Right kidney (tissue), 1 donor: ENCODE measurements around the gene VSTM2B.

Experiments
- DNase-seq: peaks from one replicate; pipeline ENCODE4 v3.0.0-alpha.2; 2016

The VSTM2B gene

DNA sequence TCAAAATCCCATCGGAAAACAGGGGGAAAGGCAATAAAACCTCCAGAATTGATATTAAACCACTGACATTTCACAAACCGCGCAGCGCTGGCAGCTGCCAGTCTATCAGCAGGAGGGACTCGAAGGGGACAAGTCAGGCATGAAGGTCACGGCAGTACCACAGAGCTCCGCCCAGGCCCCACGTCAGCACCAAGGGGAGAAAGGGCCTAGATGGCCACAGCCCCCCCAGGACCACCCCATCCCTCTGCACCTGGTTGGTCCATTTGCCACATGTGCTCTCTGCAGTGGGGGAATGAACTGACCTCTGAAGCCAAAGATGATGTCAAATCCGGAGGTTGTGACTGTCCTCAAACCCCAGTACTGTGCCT, 9.5 kb upstream of the VSTM2B start:
- no peak for DNase-seq

DNA sequence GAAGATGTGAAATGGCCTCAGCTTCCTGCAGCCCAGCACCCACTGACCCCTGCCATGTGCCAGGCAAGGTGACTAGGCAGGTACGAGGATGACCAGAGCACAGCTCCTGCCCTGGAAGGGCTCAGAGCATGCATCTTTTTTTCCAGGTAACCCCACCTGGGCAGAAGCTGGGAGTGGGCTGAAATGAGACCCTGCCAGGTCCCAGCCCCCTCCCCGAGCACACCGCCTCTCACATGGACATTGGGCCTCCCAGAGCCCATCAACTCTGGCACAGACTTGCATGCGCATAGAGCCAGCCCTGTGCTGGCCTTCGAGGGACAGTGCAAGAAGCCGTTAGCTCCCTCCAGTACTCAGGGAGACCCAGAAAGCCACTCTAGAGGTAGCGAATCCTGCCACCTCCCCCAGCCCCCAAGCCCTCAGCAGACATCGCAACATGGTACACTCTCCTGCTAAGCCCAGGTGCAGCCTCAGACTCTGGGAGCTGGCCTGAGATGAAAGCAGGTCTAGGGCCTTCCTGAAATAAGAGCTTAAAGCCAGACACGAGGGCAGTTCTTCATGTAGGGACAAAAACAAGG, 8.9 kb upstream of the VSTM2B start:
- DNase-seq: no peak

DNA sequence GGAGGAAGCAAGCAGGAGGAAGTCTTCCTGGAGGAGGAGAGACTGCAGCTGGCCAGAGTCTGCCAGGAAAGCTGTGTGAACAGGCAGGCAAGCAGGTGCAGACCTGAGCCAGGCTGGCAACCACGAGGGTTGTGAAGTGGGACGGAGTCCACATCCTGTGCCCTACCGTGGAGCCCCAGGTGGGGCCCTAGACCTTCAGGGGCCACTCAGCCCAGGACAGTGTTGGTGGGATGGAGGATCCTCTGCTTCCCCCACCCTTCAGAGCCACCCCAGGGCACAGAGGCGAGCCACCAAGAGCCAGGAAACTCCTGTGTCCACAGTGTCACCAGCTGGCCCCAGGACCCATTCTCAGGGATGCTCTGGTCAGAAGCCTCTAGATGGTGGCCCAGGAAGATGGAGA, 8.4 kb upstream of the VSTM2B start:
- no peak for DNase-seq

DNA sequence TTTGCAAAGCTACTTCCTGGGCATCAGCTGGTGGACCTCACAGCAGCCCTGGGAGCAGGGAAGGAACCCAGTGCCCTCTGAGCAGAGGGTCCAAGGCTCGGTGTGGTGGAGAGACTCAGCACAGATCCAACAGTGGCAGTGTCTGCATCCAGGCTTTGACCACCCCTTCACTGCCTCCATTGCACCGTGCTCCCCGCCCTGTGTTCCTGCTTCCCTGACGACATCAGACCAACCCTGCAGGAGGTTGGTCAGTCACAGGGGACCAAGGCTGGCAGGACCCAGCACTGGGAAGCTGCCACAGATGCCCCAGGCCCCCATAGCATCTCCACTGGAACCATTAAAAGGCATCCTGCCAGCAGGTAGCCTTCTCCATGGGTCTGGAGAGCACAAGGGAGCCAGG, 7.8 kb upstream of the VSTM2B start:
- no peak for DNase-seq

DNA sequence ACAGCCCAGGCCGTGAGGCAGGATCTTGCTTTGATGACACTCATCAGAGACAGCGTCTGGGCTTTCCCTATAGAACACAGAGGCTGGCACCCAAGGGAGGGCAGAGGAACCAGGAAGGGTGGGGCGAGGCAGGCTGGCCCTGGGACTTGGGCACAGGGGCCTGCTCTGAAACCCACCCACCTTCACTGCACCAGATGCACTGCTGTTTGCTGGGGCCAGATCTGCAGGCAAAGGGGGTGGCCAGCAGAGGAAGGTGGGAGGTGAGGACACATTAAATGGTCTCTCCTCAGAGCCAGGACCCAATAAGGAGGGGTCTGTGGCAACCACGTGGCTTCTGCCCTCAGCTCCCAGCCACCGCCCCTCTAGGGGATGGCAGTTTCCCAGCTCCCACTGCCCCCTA, 6.6 kb upstream of the VSTM2B start:
- no peak for DNase-seq

DNA sequence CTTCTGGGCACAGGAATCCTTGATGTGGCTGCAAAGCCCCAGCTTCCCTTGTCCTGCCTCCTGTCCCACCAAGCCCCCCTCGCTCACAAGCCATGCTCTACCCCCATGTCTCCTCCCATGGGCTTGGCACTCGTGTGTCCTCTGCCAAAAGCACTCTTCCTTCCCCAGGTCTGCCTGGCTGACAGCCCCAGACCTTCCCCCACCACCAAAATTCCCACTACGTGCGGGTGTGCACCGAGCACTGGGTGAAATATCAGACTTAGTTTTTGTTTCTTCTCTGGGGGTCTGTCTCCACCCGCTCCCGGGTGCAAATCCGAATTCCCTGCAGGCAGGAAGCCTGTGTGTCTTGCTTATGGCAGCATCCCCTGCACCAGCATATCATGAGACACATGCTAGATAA, 5.9 kb upstream of the VSTM2B start:
- DNase-seq: no peak

DNA sequence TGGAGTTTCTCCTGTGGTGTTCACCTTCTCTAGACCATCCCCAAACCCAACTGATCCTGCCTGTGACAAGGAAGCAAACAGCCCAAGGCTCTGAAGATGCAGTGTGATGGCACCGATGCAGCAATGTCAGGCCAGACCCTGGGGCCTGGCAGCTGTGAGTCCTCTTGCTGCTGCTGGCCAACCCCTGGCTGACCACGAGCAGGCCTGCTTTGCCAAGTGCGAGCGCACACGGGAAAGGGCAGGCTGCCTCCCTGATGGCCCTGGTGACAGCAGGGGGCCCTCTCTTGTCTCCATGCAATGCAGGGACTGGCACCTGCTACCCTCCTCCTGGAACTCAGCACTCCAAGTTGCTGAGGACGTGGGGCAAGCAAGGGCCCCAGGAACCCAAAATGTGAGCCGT, 5.4 kb upstream of the VSTM2B start:
- DNase-seq: no peak

DNA sequence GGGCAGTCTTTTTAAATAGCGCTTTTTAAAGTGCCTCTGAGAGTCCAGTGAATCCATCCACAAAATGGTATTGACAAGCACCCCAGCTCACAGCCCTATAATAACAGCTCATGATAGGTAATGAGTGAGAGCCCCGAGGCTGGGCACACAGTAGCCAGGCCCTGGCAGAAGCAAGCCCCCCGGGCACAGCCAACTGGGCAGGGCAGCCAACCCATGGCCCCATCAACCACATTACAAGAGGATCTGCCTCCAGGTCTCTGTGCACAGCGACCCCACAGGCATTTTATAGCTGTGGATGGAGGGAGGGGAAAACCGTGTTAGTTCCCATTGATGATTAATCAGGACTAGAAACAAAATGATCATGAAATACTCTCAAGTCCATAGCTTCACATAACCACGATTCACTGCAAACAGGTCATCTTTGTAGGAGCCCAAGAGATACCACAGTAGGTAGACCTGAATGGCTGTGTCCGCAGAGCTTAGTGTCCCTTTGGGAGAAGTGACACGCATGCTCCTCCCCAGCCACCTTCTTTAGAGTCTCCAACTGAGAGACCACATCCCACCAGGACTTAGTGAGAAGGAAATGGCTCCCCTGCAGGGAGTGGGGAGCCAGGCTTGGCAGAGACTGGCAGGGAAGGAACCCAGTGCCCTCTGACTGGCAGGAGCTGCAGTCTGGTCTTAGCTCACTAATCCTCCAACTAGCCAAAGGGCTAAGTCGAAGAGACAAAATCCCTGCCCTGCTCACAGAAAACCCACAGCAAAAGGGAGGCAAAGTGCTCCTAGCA, 4.3 kb upstream of the VSTM2B start:
- DNase-seq: no peak

DNA sequence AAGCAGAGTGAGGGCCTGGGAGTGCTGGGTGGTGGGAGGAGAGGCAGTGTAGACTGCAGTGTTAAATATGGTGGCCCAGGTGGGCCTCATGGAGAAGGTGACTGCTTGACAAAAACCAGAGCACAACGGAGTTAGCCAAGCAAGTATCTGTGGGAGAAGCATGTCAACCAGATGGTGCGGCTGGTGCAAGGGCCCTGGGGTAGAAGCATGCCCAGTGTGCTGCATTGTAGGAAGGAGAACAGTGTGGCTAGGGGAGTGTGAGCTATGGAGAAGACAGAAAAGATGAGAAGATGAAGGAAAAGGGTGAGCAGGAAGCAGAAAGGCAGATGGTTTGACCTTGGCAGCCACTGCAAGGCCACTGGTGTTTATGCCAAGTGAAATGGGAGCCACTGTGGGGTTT, 2.2 kb upstream of the VSTM2B start:
- DNase-seq: no peak

DNA sequence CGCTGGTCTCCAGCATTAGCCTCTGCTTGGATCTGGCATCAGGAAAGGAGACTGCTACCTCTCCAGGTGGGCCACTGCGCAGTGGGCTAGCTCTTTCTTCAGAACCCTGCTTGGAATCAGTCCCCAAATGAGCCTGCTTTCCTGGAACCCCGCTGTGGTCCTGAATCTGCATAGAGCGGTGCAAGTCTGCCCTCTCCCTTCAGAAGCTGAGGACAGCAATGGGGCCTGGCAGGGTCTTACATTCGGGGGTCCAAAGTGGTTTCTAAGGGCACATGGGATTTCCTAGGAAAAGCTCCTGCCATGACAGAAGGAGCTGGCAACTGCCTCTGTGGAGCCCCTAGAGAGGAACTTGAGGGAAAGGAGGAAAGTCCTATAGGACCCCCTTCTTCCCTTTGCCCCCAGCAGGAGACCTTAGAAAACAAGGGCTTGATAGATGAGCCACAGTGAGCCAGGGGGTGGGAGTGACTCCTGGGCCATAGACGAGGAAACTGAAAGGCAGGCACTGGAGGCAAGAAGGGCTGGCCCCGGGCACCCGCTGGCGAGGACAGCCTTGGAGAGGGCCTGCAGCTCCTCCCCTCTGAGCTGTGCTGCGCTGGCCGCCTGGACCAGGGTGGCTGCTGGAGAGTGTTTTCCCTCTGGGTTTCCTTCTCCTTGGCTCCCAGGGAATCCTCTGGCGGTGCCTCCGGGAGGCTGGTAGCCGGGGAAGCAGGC, 1.4 kb upstream of the VSTM2B start:
- DNase-seq: no peak

DNA sequence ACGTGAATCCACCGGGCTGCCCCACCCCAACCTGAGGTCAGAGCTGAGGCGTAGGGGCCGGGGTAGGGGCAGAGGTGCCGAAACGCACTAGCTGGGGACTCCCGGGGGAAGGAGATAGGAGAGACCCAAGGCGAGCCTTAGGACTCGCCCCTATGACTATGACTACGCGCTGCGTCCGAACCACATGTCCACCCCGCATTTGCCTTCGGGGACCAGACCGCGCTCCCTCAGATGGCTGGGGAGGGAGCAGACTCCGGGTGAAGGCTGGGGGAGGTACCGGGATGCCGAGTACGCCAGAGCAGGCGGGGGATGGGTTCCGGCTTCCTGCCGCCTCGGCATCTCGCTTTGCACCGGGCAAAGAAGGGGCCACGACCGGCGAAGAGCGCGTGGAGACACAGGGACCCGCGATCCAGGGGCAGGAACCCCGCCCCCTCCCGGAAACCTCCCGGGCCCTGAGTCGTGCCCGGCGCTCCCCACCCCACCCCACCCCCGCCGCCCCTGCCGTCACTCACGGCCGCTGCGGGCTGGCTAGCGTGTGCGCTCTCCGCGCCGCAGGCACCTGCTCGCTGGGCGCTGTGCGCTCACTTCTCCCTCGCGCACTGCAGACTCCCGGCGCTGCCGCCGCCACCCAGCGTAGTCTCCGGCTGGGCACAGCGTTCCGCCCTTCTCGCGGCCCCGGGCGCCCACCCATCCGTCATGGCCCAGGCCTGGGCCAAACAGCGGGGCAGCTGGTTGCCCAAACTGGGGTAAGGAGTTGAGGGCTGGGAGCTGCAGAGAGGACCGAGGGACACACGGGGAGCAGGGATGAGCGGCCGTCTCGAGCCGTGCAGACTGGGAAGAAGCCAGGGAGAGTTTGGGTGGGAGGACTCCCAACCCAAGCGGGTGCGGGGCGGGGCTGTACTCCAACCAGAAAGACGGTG, 622 bp upstream of the VSTM2B start:
- peak; percentile 63 for DNase-seq

DNA sequence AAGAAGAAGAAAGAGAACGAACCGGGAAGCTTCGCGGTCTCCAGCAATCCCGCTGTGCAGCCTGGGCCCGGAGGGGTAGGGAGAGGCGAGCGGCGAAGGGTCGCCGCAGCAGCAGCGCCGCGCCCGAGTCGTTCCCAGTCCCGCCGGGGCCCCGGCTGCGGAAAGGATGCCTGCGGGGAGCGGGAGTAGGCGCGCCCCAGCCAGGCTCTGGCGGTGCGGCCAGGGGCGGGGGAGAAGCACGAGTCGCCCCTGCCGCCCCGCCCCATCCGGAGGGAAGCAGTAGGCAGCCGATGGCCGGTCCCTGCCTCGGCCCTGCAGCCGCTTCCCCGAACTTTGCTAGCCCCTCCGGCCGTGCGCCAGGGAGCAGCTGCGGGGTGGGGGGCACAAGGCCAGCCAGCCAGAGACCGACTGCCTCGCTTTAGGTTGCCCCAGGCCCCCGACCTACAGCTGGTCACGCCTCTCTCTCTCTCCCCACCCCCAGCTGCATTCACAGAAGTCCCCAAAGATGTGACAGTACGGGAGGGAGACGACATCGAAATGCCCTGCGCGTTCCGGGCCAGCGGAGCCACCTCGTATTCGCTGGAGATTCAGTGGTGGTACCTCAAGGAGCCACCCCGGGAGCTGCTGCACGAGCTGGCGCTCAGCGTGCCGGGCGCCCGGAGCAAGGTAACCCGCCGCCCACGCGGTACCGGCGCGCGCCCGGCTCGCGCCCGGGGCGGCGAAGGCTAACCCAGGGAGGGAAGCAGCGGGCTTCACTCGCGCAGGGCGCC, 1.1 kb downstream of the VSTM2B start:
- DNase-seq: peak; percentile 66

DNA sequence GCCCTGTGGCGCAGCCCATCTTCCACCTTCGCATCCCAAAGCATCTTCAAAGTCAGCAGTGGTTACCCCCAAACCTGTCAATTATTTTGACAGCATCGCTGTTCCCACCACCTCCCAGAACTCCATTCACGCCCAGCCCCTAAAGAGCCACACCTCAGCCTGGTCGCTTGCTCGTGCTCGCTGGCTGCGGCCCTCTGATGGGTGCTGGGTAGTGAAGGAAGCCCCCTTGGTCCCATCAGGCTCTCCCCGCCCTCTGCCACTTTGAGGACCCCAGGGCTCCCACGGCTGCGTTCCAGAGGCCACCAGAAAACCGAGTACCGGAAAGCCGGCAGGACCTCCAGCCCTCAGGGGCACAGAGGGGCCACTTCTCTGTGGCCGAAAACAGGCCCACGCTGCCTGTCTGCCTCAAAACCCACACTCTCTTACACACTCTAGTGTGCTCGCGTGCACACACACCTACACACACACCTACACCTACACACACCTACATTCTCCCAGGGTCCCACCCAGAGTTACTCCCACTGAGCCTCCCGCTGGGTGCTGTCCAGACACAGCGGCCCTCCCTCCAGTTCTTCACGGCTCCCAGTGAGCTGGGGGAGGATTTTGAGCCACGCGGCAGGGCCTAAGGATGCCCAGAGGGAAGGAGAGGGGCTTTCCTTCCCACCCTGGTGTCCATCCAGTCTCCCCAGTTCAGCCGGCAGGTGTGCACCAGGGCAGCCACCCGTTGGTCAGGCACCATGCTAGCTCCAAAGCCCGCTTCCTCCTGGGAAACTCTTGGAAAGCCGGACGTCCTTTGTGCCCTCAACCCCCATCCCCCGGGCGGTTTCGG, 1.9 kb downstream of the VSTM2B start:
- DNase-seq: no peak

DNA sequence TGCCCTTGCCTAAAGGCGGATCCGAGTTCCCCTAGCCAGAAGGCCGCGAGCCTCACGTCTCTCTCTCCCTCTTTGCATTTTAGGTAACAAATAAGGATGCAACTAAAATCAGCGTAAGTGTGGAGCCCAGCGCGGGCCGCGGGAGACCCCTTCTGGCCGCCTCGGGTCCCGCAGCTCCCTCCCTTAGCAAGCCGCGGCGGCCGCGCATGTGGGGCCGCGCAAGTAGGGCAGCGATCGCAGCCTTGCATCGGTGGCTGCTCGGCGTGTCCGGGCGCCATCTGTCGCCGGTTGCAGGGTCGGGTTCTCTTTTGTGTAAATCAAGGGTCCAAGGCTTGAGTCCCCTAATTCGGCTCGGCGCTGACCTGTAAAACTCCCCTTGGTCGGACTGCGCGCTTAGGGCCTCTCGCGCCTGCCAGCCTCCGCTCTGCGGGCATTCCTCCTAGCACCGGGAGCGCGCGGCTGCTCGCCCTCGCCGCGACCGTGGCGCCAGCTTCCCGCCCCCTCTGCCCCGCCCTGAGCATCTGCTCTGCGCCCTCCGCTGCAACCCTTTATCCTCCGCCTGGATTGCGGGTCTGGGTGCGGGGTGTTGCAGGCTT, 2.7 kb downstream of the VSTM2B start:
- peak; percentile 88 for DNase-seq

DNA sequence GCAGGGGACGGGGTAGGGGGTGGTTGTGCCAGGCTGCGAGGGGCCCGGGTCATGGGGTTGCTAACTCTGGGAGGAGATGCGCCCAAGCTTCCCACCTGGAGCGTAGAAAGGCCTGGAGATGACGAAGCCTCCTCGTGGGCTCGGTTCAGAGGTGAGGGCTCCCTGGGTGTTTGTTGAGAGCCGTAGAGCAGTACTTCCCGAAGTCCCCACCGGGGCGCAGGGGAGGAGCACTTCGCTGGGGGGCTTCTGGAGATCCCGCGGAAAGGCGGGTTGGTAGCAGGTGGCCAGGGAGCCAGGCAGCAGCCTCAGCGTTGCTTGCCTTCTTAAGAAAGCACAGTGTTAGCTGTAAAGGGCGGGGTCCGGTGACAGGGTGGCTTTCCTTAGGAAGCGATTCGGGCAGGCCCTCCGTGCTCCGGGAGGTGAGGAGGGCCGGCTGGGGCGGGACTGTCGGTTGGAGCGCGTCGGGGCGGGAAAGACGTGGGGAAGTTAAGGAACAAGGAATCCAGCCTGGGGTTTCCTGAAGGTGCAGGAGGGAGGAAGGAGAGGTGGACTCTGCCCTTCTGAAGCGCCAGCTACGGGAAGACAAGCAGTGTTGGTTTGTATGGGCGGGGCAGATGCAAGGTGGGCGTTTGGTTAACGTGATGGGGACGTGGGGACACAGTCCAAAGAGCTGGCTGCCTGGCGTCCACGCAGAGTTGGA, 3.3 kb downstream of the VSTM2B start:
- DNase-seq: peak; percentile 55

DNA sequence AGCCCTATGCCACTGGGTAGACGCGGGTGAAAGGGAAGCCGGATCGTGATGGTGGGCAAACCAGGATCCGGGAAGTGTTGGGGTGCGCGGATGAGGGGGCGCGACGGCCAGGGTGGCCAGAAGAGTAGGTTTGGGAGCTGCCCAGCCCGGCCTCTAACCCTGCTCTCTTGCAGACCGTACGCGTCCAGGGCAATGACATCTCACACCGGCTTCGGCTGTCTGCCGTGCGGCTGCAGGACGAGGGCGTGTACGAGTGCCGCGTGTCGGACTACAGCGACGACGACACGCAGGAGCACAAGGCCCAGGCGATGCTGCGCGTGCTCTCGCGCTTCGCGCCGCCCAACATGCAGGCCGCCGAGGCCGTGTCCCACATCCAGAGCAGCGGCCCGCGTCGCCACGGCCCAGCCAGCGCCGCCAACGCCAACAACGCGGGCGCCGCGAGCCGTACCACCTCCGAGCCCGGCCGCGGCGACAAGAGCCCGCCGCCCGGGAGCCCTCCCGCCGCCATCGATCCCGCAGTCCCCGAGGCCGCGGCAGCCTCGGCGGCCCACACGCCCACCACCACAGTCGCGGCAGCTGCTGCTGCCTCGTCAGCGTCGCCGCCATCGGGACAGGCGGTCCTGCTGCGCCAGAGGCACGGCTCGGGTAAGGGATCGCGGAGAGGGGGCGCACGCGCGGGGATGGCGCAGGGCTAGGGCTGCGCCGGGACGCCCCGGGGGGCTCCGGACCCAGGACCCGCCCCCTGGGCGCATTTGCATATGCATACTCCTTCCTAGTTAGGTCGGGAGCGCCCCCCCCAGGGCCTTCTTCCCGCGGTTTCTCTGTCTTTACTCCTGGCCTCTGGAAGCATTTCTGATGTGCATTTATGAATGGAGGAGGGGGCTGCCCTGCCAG, 4.1 kb downstream of the VSTM2B start:
- DNase-seq: peak; percentile 69

DNA sequence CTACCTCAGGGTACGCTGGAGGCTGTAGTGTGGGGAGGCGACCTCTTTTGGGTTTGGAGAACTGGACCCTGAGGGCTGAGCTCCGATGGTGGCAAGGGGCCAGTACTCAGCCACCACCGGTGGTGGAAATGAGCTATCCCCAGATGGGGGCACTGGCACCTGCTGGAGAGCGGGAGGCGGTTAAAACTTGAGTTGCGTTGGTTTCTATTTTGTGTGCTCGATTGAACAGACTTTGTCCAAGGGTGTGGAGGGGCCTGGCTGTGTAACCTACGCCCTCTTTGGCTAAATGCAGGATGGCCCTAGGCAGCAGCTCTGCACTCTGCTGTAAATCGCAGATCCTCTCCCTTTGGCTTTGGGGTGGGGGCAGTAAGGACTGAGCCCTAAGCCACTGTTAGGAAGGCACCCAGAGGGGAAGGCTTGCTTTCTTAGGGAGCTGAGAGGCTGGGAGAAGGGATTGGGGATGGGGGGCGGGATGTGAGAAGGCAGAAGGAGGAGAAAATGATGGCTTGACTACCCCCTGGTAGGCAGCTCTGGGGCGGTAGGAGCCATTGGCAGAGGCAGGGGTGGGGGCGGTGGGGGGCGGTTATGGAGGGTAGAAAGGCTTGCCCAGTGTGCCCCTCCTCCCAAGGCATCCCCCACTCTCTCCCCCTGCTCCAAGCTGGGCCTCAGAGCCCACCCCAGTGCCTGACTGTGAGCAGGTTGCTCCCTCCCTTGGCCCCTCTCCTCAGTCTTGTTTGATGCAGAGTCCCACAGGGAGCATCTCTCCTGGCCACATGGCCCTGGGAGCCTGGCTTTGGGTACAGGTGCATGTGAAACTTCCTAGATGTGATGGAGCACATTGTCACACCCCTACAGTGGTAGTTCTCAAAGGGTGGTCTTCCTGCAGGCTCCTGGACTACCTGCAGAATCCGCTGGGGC, 5.0 kb downstream of the VSTM2B start:
- DNase-seq: no peak
